HG03457 (cell line): Measurements from ENCODE around the gene ATOSB.

Experiments used
- ATAC-seq: cut with Tn5 transposase; IDR thresholded peaks from one replicate; pipeline ENCODE4 v1.9.1; 2021; ENCODE audit warnings: moderate number of reproducible peaks; ENCODE audit not compliant: unreplicated experiment

ATOSB gene

GRCh38 chr9:35089434-35089833 lies 26.2 kb downstream of the ATOSB start:
- no peak for ATAC-seq

GRCh38 chr9:35085078-35085477 lies 30.6 kb downstream of the ATOSB start:
- no peak for ATAC-seq

GRCh38 chr9:35079426-35080341 lies 36.0 kb downstream of the ATOSB start, which contains the start of gene FANCG:
FANCG (minus strand) TSS chr9:35079942; CDS start chr9:35079524, 418 bp downstream.
- peak; percentile 68 for ATAC-seq

GRCh38 chr9:35079041-35079425 lies 36.6 kb downstream of the ATOSB start:
- no peak for ATAC-seq

GRCh38 chr9:35078066-35078465 lies 37.6 kb downstream of the ATOSB start:
- no peak for ATAC-seq

GRCh38 chr9:35076848-35077247 lies 38.8 kb downstream of the ATOSB start:
- ATAC-seq: no peak

- no peak for ATAC-seq
Observed at GRCh38 chr9:35075358-35075757, 40.3 kb downstream of the ATOSB start.

GRCh38 chr9:35074791-35075190 lies 40.9 kb downstream of the ATOSB start:
- ATAC-seq: no peak

GRCh38 chr9:35074141-35074540 lies 41.5 kb downstream of the ATOSB start:
- ATAC-seq: no peak

- no peak for ATAC-seq
Observed at GRCh38 chr9:35073279-35073612, 42.4 kb downstream of the ATOSB start.

GRCh38 chr9:35072461-35073278 lies 43.0 kb downstream of the ATOSB start, which contains the start of gene VCP:
VCP (minus strand) TSS chr9:35072625; CDS start chr9:35072353, 272 bp downstream.
- peak; percentile 64 for ATAC-seq

- peak; percentile 33 for ATAC-seq
Observed at GRCh38 chr9:35071814-35072460, 43.7 kb downstream of the ATOSB start.

- no peak for ATAC-seq
Observed at GRCh38 chr9:35070823-35071813, 44.5 kb downstream of the ATOSB start.

- ATAC-seq: no peak
Observed at GRCh38 chr9:35069020-35069419, 46.6 kb downstream of the ATOSB start.

- ATAC-seq: no peak
Observed at GRCh38 chr9:35067056-35067455, 48.6 kb downstream of the ATOSB start.

GRCh38 chr9:35060548-35061207 lies 55.0 kb downstream of the ATOSB start:
- no peak for ATAC-seq

- no peak for ATAC-seq
Observed at GRCh38 chr9:35059438-35059837, 56.2 kb downstream of the ATOSB start.

- ATAC-seq: no peak
Observed at GRCh38 chr9:35057271-35057620, 58.4 kb downstream of the ATOSB start.

GRCh38 chr9:35056571-35057270 lies 58.9 kb downstream of the ATOSB start:
- ATAC-seq: no peak
